Measurements from ENCODE around the gene LAMTOR4. TPM values are rescaled to one million over a fixed set of nuclear protein-coding genes. Genes with fewer than 3 reads are reported as not detected.

Gene LAMTOR4
- total and polyA plus RNA-seq, 2 of the 13 experiments (the other 11 are each of a cell fraction or from before 2014, with no cell fraction given): 115 to 118 TPM

DNA sequence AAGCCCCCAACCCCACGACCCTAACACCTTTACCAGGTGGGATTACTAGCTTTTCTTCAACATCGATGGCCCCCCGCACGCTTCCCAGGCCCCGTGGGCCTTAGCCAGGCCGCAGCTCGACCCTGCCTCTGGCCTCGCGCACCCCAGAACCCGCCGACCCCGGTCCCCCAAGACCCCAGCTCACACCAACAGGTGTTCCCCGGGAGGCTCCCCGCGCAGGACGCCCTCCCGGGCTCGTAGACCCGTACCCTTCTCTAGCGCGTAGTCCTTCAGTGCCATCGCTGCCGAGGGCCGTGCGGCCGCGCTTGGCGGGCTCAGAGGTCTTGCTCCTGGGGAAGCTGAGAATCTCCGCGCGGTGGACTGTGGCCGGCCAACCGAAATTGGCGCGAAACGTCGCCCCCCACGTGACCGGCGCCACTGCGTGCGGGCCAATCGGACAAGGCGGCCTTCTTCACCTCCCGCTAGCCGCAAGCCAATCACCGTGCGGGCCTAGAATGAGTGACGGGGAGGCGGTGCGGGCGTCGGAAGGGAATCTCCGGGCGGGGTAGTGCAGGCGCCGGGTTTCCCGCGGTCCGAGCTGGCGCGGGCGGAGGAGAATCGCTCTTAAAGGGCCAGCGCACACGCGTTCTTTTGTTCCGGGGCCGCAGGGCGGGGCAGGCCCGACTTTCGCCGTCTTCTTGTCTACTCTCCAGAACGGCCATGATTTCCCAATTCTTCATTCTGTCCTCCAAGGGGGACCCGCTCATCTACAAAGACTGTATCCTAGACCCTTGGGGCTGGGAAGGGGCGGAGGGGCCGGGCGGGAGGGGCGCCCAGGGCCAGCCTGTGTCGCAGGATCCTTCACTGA, 47.5 kb upstream of the LAMTOR4 start, which contains the start of the genes AP4M1 and MCM7 (continued):
- TF ChIP-seq CHCHD3 (CRISPR knock-in tag; IDR thresholded peaks at IDR 0.05) (0 out of 2 replicates have a peak, but pooled peaks have one; percentile 41), HNRNPK (IDR thresholded peaks at IDR 0.05; ENCODE audit: low read depth, low read length, poor library complexity, severe bottlenecking) (no peak), MED8 (CRISPR knock-in tag; IDR thresholded peaks at IDR 0.05; ENCODE audit: insufficient replicate concordance) (peak; percentile 21), CEBPB (IDR thresholded peaks at IDR 0.05; ENCODE audit: borderline replicate concordance, low read depth, low read length) (peak; percentile 4; the same call in 1 of the 2 replicates), ETV6 (CRISPR knock-in tag; conservative IDR thresholded peaks at IDR 0.05) (peak; percentile 78; the same call in 1 of the 2 replicates), ZNF672 (CRISPR knock-in tag; IDR thresholded peaks at IDR 0.05) (no peak), ZSCAN25 (CRISPR knock-in tag; IDR thresholded peaks at IDR 0.05) (no peak), RFXANK (CRISPR knock-in tag; IDR thresholded peaks at IDR 0.05) (no peak), ZNF782 (CRISPR knock-in tag; IDR thresholded peaks at IDR 0.05; ENCODE audit: borderline replicate concordance) (0 out of 2 replicates have a peak, but pooled peaks have one; percentile 55), KDM2A (CRISPR knock-in tag; IDR thresholded peaks at IDR 0.05; ENCODE audit: borderline replicate concordance, low read depth) (peak; percentile 47), ZNF660 (CRISPR knock-in tag; IDR thresholded peaks at IDR 0.05; ENCODE audit: borderline replicate concordance, low read depth) (no peak), NCOA1 (CRISPR knock-in tag; IDR thresholded peaks at IDR 0.05) (no peak), FIP1L1 (IDR thresholded peaks at IDR 0.05; ENCODE audit: borderline replicate concordance, insufficient read depth, low read depth, low read length) (no peak), ZNF749 (CRISPR knock-in tag; IDR thresholded peaks at IDR 0.05; ENCODE audit: borderline replicate concordance) (peak; percentile 59; the same call in 1 of the 2 replicates), SALL2 (CRISPR knock-in tag; IDR thresholded peaks at IDR 0.05) (no peak), ZFP1 (CRISPR knock-in tag; IDR thresholded peaks at IDR 0.05) (no peak)
- TF ChIP-seq, protein P1, sequence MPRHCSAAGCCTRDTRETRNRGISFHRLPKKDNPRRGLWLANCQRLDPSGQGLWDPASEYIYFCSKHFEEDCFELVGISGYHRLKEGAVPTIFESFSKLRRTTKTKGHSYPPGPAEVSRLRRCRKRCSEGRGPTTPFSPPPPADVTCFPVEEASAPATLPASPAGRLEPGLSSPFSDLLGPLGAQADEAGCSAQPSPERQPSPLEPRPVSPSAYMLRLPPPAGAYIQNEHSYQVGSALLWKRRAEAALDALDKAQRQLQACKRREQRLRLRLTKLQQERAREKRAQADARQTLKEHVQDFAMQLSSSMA (CRISPR knock-in tag; IDR thresholded peaks at IDR 0.05): no peak
- TF ChIP-seq, protein P2, sequence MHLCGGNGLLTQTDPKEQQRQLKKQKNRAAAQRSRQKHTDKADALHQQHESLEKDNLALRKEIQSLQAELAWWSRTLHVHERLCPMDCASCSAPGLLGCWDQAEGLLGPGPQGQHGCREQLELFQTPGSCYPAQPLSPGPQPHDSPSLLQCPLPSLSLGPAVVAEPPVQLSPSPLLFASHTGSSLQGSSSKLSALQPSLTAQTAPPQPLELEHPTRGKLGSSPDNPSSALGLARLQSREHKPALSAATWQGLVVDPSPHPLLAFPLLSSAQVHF (CRISPR knock-in tag; IDR thresholded peaks at IDR 0.05): peak; percentile 69
- TF ChIP-seq, protein P3, sequence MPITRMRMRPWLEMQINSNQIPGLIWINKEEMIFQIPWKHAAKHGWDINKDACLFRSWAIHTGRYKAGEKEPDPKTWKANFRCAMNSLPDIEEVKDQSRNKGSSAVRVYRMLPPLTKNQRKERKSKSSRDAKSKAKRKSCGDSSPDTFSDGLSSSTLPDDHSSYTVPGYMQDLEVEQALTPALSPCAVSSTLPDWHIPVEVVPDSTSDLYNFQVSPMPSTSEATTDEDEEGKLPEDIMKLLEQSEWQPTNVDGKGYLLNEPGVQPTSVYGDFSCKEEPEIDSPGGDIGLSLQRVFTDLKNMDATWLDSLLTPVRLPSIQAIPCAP (CRISPR knock-in tag; IDR thresholded peaks at IDR 0.05; ENCODE audit: low read depth): no peak
- TF ChIP-seq, protein P4, sequence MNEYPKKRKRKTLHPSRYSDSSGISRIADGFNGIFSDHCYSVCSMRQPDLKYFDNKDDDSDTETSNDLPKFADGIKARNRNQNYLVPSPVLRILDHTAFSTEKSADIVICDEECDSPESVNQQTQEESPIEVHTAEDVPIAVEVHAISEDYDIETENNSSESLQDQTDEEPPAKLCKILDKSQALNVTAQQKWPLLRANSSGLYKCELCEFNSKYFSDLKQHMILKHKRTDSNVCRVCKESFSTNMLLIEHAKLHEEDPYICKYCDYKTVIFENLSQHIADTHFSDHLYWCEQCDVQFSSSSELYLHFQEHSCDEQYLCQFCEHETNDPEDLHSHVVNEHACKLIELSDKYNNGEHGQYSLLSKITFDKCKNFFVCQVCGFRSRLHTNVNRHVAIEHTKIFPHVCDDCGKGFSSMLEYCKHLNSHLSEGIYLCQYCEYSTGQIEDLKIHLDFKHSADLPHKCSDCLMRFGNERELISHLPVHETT (CRISPR knock-in tag; conservative IDR thresholded peaks at IDR 0.05): no peak
- TF ChIP-seq, protein P5, sequence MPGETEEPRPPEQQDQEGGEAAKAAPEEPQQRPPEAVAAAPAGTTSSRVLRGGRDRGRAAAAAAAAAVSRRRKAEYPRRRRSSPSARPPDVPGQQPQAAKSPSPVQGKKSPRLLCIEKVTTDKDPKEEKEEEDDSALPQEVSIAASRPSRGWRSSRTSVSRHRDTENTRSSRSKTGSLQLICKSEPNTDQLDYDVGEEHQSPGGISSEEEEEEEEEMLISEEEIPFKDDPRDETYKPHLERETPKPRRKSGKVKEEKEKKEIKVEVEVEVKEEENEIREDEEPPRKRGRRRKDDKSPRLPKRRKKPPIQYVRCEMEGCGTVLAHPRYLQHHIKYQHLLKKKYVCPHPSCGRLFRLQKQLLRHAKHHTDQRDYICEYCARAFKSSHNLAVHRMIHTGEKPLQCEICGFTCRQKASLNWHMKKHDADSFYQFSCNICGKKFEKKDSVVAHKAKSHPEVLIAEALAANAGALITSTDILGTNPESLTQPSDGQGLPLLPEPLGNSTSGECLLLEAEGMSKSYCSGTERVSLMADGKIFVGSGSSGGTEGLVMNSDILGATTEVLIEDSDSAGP (CRISPR knock-in tag; IDR thresholded peaks at IDR 0.05; ENCODE audit: borderline replicate concordance): peak; percentile 100
- TF ChIP-seq, protein P6, sequence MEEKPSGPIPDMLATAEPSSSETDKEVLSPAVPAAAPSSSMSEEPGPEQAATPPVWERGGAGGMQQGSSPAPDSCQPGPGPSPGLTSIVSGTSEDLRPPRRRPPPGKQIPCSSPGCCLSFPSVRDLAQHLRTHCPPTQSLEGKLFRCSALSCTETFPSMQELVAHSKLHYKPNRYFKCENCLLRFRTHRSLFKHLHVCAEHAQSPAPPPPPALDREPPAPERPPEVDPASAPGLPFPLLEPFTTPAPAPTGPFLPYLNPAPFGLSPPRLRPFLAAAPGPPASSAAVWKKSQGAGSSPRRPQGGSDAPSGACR (CRISPR knock-in tag; IDR thresholded peaks at IDR 0.05): peak; percentile 68
